IMR-90 (cell line): ENCODE results near the gene BCL11A. TPM values are rescaled to one million over a fixed set of nuclear protein-coding genes. Genes with fewer than 3 reads are reported as not detected.

Experiments
- ATAC-seq: fragments of 200-7000 bp; cut with Tn5 transposase; 2 replicates; pipeline ENCODE4 v1.9.1; 2020; ENCODE audit warnings: low read depth, mild to moderate bottlenecking, moderate library complexity
- BruUV-seq: library from RNA; stranded (reverse); fragments of 400-500 nt; replicated peaks from 2 replicates; lab custom pipeline; 2021; lab: Mats Ljungman, UMichigan
- CTCF ChIA-PET: fragments of 300-600 bp; formaldehyde crosslinking; extraction: SDS; loops from one replicate; lab custom pipeline; 2021; ENCODE audit warnings: antibody characterized with exemption; lab: Yijun Ruan, JAX
- POLR2A ChIA-PET: fragments of 300-600 bp; sonication (Branson Sonifier 250); formaldehyde crosslinking; loops from one replicate; lab custom pipeline; 2022; ENCODE audit warnings: antibody characterized with exemption; ENCODE audit not compliant: unreplicated experiment; lab: Charles Lee
- DNase-seq: peaks from one replicate; pipeline ENCODE4 v3.0.0; 2013
- H2AFZ ChIP-seq: replicated peaks from 2 replicates; pipeline ENCODE3; 2013; ENCODE audit warnings: low read length, mild to moderate bottlenecking; ENCODE audit not compliant: poor library complexity
- H2AK5ac ChIP-seq: 2 replicates; pipeline ENCODE4 v1.6.1; 2013; ENCODE audit warnings: low read depth, low read length, inconsistent platforms
- H2AK9ac ChIP-seq: replicated peaks from 2 replicates; pipeline ENCODE3; 2013; ENCODE audit warnings: mild to moderate bottlenecking, low read depth, low read length, moderate library complexity; ENCODE audit not compliant: poor library complexity
- H2BK120ac ChIP-seq: 2 replicates; pipeline ENCODE4 v1.6.1; 2013; ENCODE audit warnings: low read depth, low read length, inconsistent platforms
- H2BK15ac ChIP-seq: 3 replicates; pipeline ENCODE4 v1.6.1; 2013; ENCODE audit warnings: low read depth, low read length, inconsistent platforms
- H2BK20ac ChIP-seq: 2 replicates; pipeline ENCODE4 v1.6.1; 2013; ENCODE audit warnings: low read depth, mild to moderate bottlenecking, inconsistent platforms, low read length, moderate library complexity
- H2BK5ac ChIP-seq: 2 replicates; pipeline ENCODE4 v1.6.1; 2013; ENCODE audit warnings: mild to moderate bottlenecking, low read depth, low read length, inconsistent platforms; ENCODE audit not compliant: poor library complexity, severe bottlenecking
- H3K14ac ChIP-seq: replicated peaks from 2 replicates; pipeline ENCODE4 v1.6.1; 2013; ENCODE audit warnings: low read depth, low read length, inconsistent platforms
- H3K18ac ChIP-seq: 2 replicates; pipeline ENCODE4 v1.6.1; 2013; ENCODE audit warnings: low read depth, low read length, control low read depth
- H3K23ac ChIP-seq: 2 replicates; pipeline ENCODE4 v1.6.1; 2013; ENCODE audit warnings: low read depth, low read length, inconsistent platforms
- H3K27ac ChIP-seq: 2 replicates; pipeline ENCODE4 v1.5.1; 2013; ENCODE audit warnings: mild to moderate bottlenecking, control low read depth, low read length; ENCODE audit not compliant: insufficient read depth
- H3K27me3 ChIP-seq: 2 replicates; pipeline ENCODE4 v1.6.1; 2013; ENCODE audit warnings: low read length; ENCODE audit not compliant: control insufficient read depth, insufficient read depth
- H3K36me3 ChIP-seq: 2 replicates; pipeline ENCODE4 v1.6.1; 2013; ENCODE audit warnings: low read length, mixed read lengths; ENCODE audit not compliant: control insufficient read depth, insufficient read depth
- H3K4ac ChIP-seq: 2 replicates; pipeline ENCODE4 v1.6.1; 2013; ENCODE audit warnings: low read depth, low read length, inconsistent platforms
- H3K4me1 ChIP-seq: 2 replicates; pipeline ENCODE4 v1.6.1; 2013; ENCODE audit warnings: low read length, mixed read lengths; ENCODE audit not compliant: control insufficient read depth, insufficient read depth
- H3K4me2 ChIP-seq: 2 replicates; pipeline ENCODE4 v1.6.1; 2013; ENCODE audit warnings: low read depth, mild to moderate bottlenecking, control low read depth, low read length, moderate library complexity
- H3K4me3 ChIP-seq: 2 replicates; pipeline ENCODE4 v1.5.1; 2013; ENCODE audit warnings: low read depth, mild to moderate bottlenecking, control low read depth, low read length, moderate library complexity; ENCODE audit not compliant: insufficient read depth
- H3K56ac ChIP-seq: 2 replicates; pipeline ENCODE4 v1.6.1; 2013; ENCODE audit warnings: low read length, inconsistent platforms; ENCODE audit not compliant: insufficient read depth; ENCODE audit errors: extremely low read depth
- H3K79me1 ChIP-seq, 2 experiments: 2 replicates each; pipeline ENCODE4 v1.6.1; 2013; ENCODE audit warnings: low read length in 2 of 2, inconsistent platforms in 1 of 2, low read depth in 1 of 2
- H3K9ac ChIP-seq: 2 replicates; pipeline ENCODE4 v1.6.1; 2013; ENCODE audit warnings: low read depth, low read length, control low read depth
- H3K9me1 ChIP-seq: 2 replicates; pipeline ENCODE4 v1.6.1; 2013; ENCODE audit warnings: low read length, inconsistent platforms; ENCODE audit not compliant: insufficient read depth
- H3K9me3 ChIP-seq: 2 replicates; pipeline ENCODE4 v1.6.1; 2013; ENCODE audit warnings: low read length; ENCODE audit not compliant: control insufficient read depth, insufficient read depth
- H4K20me1 ChIP-seq: 2 replicates; pipeline ENCODE4 v1.6.1; 2013; ENCODE audit warnings: low read length, inconsistent platforms; ENCODE audit not compliant: insufficient read depth
- H4K5ac ChIP-seq: 2 replicates; pipeline ENCODE4 v1.6.1; 2013; ENCODE audit warnings: mild to moderate bottlenecking, low read depth, low read length, control low read depth
- H4K8ac ChIP-seq, 2 experiments: 2 replicates each; pipeline ENCODE4 v1.6.1; 2013; ENCODE audit warnings: low read depth in 2 of 2, low read length in 2 of 2, control low read depth in 1 of 2, inconsistent platforms in 1 of 2
- H4K91ac ChIP-seq: 2 replicates; pipeline ENCODE4 v1.6.1; 2013; ENCODE audit warnings: low read depth, low read length, inconsistent platforms; ENCODE audit not compliant: insufficient read depth
- BHLHE40 ChIP-seq: fragments of 150-350 bp; IDR thresholded peaks from 2 replicates; pipeline ENCODE4 v1.6.1; 2016; ENCODE audit warnings: mild to moderate bottlenecking, low read depth, low read length
- CEBPB ChIP-seq: IDR thresholded peaks from 2 replicates; pipeline ENCODE4 v1.6.1; 2012; ENCODE audit warnings: low read depth, low read length, improper control_type of control experiment
- CHD1 ChIP-seq: IDR thresholded peaks from 2 replicates; pipeline ENCODE4 v1.6.1; 2012; ENCODE audit warnings: low read depth, low read length, improper control_type of control experiment
- CTCF ChIP-seq: conservative IDR thresholded peaks from 2 replicates; pipeline ENCODE4 v1.5.1; 2012; ENCODE audit warnings: mild to moderate bottlenecking, low read depth, low read length, improper control_type of control experiment
- ELK1 ChIP-seq: fragments of 150-350 bp; IDR thresholded peaks from 2 replicates; pipeline ENCODE4 v1.6.1; 2016; ENCODE audit warnings: low read depth, mild to moderate bottlenecking, low read length, moderate library complexity, borderline replicate concordance
- FOS ChIP-seq: fragments of 150-350 bp; IDR thresholded peaks from 2 replicates; pipeline ENCODE4 v1.6.1; 2016; ENCODE audit warnings: low read depth, low read length
- MAFK ChIP-seq: IDR thresholded peaks from 2 replicates; pipeline ENCODE4 v1.6.1; 2012; ENCODE audit warnings: low read depth, low read length, improper control_type of control experiment
- MAZ ChIP-seq: IDR thresholded peaks from 2 replicates; pipeline ENCODE4 v1.6.1; 2012; ENCODE audit warnings: low read depth, mild to moderate bottlenecking, low read length, improper control_type of control experiment, moderate library complexity, borderline replicate concordance
- MXI1 ChIP-seq: IDR thresholded peaks from 2 replicates; pipeline ENCODE4 v1.6.1; 2012; ENCODE audit warnings: low read depth, mild to moderate bottlenecking, low read length, moderate library complexity, borderline replicate concordance
- NFE2L2 ChIP-seq: fragments of 150-350 bp; IDR thresholded peaks from 2 replicates; pipeline ENCODE4 v1.6.1; 2016; ENCODE audit warnings: low read depth, mild to moderate bottlenecking, low read length
- POLR2A ChIP-seq: IDR thresholded peaks from 2 replicates; pipeline ENCODE4 v1.6.1; 2012; ENCODE audit warnings: mild to moderate bottlenecking, low read depth, low read length
- RAD21 ChIP-seq: IDR thresholded peaks from 2 replicates; pipeline ENCODE4 v1.6.1; 2012; ENCODE audit warnings: low read length, improper control_type of control experiment
- RCOR1 ChIP-seq: IDR thresholded peaks from 2 replicates; pipeline ENCODE4 v1.6.1; 2012; ENCODE audit warnings: mild to moderate bottlenecking, low read length, improper control_type of control experiment; ENCODE audit not compliant: insufficient replicate concordance
- RFX5 ChIP-seq: IDR thresholded peaks from 2 replicates; pipeline ENCODE4 v1.8.0; 2012; ENCODE audit warnings: low read depth, mild to moderate bottlenecking, low read length, moderate library complexity
- SMC3 ChIP-seq: fragments of 150-350 bp; IDR thresholded peaks from 2 replicates; pipeline ENCODE4 v1.6.1; 2016; ENCODE audit warnings: low read depth, mild to moderate bottlenecking, antibody characterized with exemption, low read length, moderate library complexity
- USF2 ChIP-seq: fragments of 150-350 bp; IDR thresholded peaks from 2 replicates; pipeline ENCODE4 v1.6.1; 2017; ENCODE audit warnings: mild to moderate bottlenecking, antibody characterized with exemption, low read length, low read depth
- WGBS, 2 experiments: methylation state at CpG; one replicate each; pipeline versions ENCODE4 v1.1.5 to v1.1.7; 2013; ENCODE audit warnings: missing lambda C conversion rate in 2 of 2; ENCODE audit not compliant: insufficient read length in 1 of 2; ENCODE audit errors: extremely low coverage in 2 of 2; 5-methylcytosine and 5-hydroxymethylcytosine counted together
- dilution Hi-C: fragments of 300-500 bp; cut with HindIII; formaldehyde crosslinking; loops from one replicate; pipeline ENCODE4 v1.14.3; 2018; ENCODE audit warnings: low sequenced_read_pairs; ENCODE audit not compliant: unreplicated experiment
- in situ Hi-C: fragments of 300-500 bp; cut with MboI; formaldehyde crosslinking; loops from 3 replicates; pipeline ENCODE4 v1.14.3; 2019; ENCODE audit warnings: low sequenced_read_pairs, inconsistent platforms, mixed read lengths
- intact Hi-C: fragments of 100-400 bp; cut with micrococcal nuclease; formaldehyde crosslinking; loops from 2 replicates; pipeline ENCODE4 v1.10.0; 2022
- polyA plus RNA-seq, 3 experiments: library from polyadenylated mRNA; depleted of rRNA; stranded (reverse); fragments of >200 nt; gene quantifications; 2 replicates each; pipeline ENCODE4 v1.2.3, GENCODE V29; 2012; ENCODE audit warnings: low replicate concordance in 1 of 3
- total RNA-seq: library from RNA; depleted of rRNA; stranded (reverse); fragments of >200 nt; gene quantifications from 2 replicates; pipeline ENCODE4 v1.2.3, GENCODE V29; 2012

BCL11A gene
- total and polyA plus RNA-seq, 2 of the 4 experiments (the other 2 are of a cell fraction), result 1.0 to 1.1 TPM

GRCh38 chr2:60548845-60549237 is 4.6 kb downstream of the BCL11A start:
- CTCF ChIA-PET, result no interaction called here
- H4K5ac ChIP-seq, result no peak overlapping the region
- no peak overlapping the region for H2AK5ac ChIP-seq
- BruUV-seq, result no TSS peak
- intact Hi-C loops (no loop called here), dilution Hi-C loops (no loop called here), in situ Hi-C loops (no loop called here)
- H3K4me3 ChIP-seq, result no peak overlapping the region
- H3K56ac ChIP-seq, result no peak overlapping the region
- no peak overlapping the region for H2BK120ac ChIP-seq
- H2AK9ac ChIP-seq, result no peak overlapping the region
- no peaks in the 10 kb centered on the region for H4K20me1 ChIP-seq
- no peaks in the 10 kb centered on the region for H3K9me3 ChIP-seq
- ATAC-seq, result no peak
- TF ChIP-seq ELK1 (no peak), NFE2L2 (no peak), CTCF (no peak), RCOR1 (no peak), USF2 (no peak), FOS (no peak), MAFK (no peak), POLR2A (no peak), MXI1 (no peak), CEBPB (no peak), CHD1 (no peak), RAD21 (no peak), RFX5 (no peak), BHLHE40 (no peak), MAZ (no peak), SMC3 (no peak)
- no peaks in the 10 kb centered on the region for H3K9me1 ChIP-seq
- POLR2A ChIA-PET, result no interaction called here
- H3K4me1 ChIP-seq, result no peaks in the 10 kb centered on the region
- H2BK15ac ChIP-seq, result no peak overlapping the region
- WGBS, 2 experiments, result 100% methylated on average over 2 of the region's 9 CpGs; no CpG with 5 or more reads in 1 of the 2 experiments
- H2AFZ ChIP-seq, result no peak overlapping the region
- H4K8ac ChIP-seq, result no peak overlapping the region
- no peaks in the 10 kb centered on the region for H3K36me3 ChIP-seq
- H2BK5ac ChIP-seq, result no peak overlapping the region
- DNase-seq, result no peak
- H3K27ac ChIP-seq, result no peak overlapping the region
- H3K18ac ChIP-seq, result no peak overlapping the region
- H2BK20ac ChIP-seq, result no peak overlapping the region
- no peaks in the 10 kb centered on the region for H3K79me1 ChIP-seq
- no peak overlapping the region for H3K4ac ChIP-seq
- no peak overlapping the region for H3K23ac ChIP-seq
- no peak overlapping the region for H3K9ac ChIP-seq
- H3K27me3 ChIP-seq, result peaks cover 42% of the 10 kb centered on the region
- peak overlapping the region; percentile 0; the same call in 1 of the 2 replicates for H3K4me2 ChIP-seq
- H3K14ac ChIP-seq, result no peak overlapping the region
- H4K91ac ChIP-seq, result no peak overlapping the region
